Measurements from ENCODE around the gene CPED1.
A peak's percentile ranks its signal among the peaks of the same experiment; 100 is the strongest.

The CPED1 gene

GRCh38 chr7:121103086-121103485 is 114.6 kb downstream of the CPED1 start:
- H3K27me3 ChIP-seq (ENCODE audit: control insufficient read depth in 3 of 3, insufficient read depth in 3 of 3, low read depth in 1 of 3, low read length in 3 of 3), result no peaks in the 10 kb centered on the region
- no peak overlapping the region for H3K9ac ChIP-seq (ENCODE audit: low read depth, low read length, poor library complexity)
- H3K27ac ChIP-seq (replicated peaks; ENCODE audit: low read length), result no peak overlapping the region
- H2AFZ ChIP-seq (ENCODE audit: low read length), result peak overlapping the region; percentile 21
- no peaks in the 10 kb centered on the region for H3K9me3 ChIP-seq (replicated peaks in 1 of 2; ENCODE audit: control insufficient read depth in 2 of 2, insufficient read depth in 1 of 2, low read depth in 1 of 2, low read length in 2 of 2)
- no peak overlapping the region for H2BK12ac ChIP-seq (ENCODE audit: low read length)
- no peak overlapping the region for H2BK120ac ChIP-seq (ENCODE audit: low read depth, low read length)
- WGBS, 2 donors (ENCODE audit: extremely low coverage in 2 of 2, insufficient read length in 2 of 2, insufficient replicate concordance in 1 of 2), result no CpG with 5 or more reads among the region's 2 CpGs
- no peaks in the 10 kb centered on the region for H3K79me1 ChIP-seq (ENCODE audit: low read depth, low read length)
- no peak overlapping the region for H2BK15ac ChIP-seq (ENCODE audit: low read length)
- H3K14ac ChIP-seq (ENCODE audit: low read length), result no peak overlapping the region
- no peak overlapping the region for H4K8ac ChIP-seq (ENCODE audit: low read depth, low read length)
- peaks cover 0 to 5% of the 10 kb centered on the region in 2 donors for H3K4me1 ChIP-seq (ENCODE audit: control insufficient read depth in 2 of 2, insufficient read depth in 1 of 2, low read depth in 1 of 2, low read length in 2 of 2)
- H3K4me3 ChIP-seq (ENCODE audit: low read length in 2 of 2), result no peak overlapping the region
- H3K18ac ChIP-seq (ENCODE audit: low read length), result no peak overlapping the region
- no peak overlapping the region for H2AK5ac ChIP-seq (ENCODE audit: low read depth, low read length)
- no peak overlapping the region for H2BK5ac ChIP-seq (ENCODE audit: low read length)
- no peak overlapping the region for H3K4me2 ChIP-seq (ENCODE audit: insufficient read depth, low read length, poor library complexity, severe bottlenecking)
- no peak for DNase-seq (ENCODE audit: low spot score)
- no peak overlapping the region for H4K91ac ChIP-seq (ENCODE audit: low read depth, low read length, poor library complexity)
- H3K23ac ChIP-seq (ENCODE audit: low read depth, low read length, poor library complexity), result no peak overlapping the region
- H3K4ac ChIP-seq (ENCODE audit: low read length), result no peak overlapping the region
- no peaks in the 10 kb centered on the region for H3K36me3 ChIP-seq (replicated peaks in 1 of 2; ENCODE audit: control insufficient read depth in 2 of 2, insufficient read depth in 2 of 2, low read length in 2 of 2)

- H2BK5ac ChIP-seq (ENCODE audit: low read length), result no peak overlapping the region
- H3K4me3 ChIP-seq (ENCODE audit: low read length in 2 of 2), result no peak overlapping the region
- peaks cover under 1 to 5% of the 10 kb centered on the region in 2 donors for H3K4me1 ChIP-seq (ENCODE audit: control insufficient read depth in 2 of 2, insufficient read depth in 1 of 2, low read depth in 1 of 2, low read length in 2 of 2)
- no peak overlapping the region for H2BK120ac ChIP-seq (ENCODE audit: low read depth, low read length)
- no peaks in the 10 kb centered on the region for H3K36me3 ChIP-seq (replicated peaks in 1 of 2; ENCODE audit: control insufficient read depth in 2 of 2, insufficient read depth in 2 of 2, low read length in 2 of 2)
- no peak overlapping the region for H3K9ac ChIP-seq (ENCODE audit: low read depth, low read length, poor library complexity)
- DNase-seq (ENCODE audit: low spot score), result no peak
- no CpG with 5 or more reads among the region's 2 CpGs for WGBS, 2 donors (ENCODE audit: extremely low coverage in 2 of 2, insufficient read length in 2 of 2, insufficient replicate concordance in 1 of 2)
- no peak overlapping the region for H2AFZ ChIP-seq (ENCODE audit: low read length)
- H2AK5ac ChIP-seq (ENCODE audit: low read depth, low read length), result no peak overlapping the region
- H3K18ac ChIP-seq (ENCODE audit: low read length), result no peak overlapping the region
- H3K4me2 ChIP-seq (ENCODE audit: insufficient read depth, low read length, poor library complexity, severe bottlenecking), result no peak overlapping the region
- H2BK12ac ChIP-seq (ENCODE audit: low read length), result no peak overlapping the region
- H4K91ac ChIP-seq (ENCODE audit: low read depth, low read length, poor library complexity), result no peak overlapping the region
- H3K23ac ChIP-seq (ENCODE audit: low read depth, low read length, poor library complexity), result no peak overlapping the region
- H2BK15ac ChIP-seq (ENCODE audit: low read length), result no peak overlapping the region
- H4K8ac ChIP-seq (ENCODE audit: low read depth, low read length), result no peak overlapping the region
- H3K27me3 ChIP-seq (ENCODE audit: control insufficient read depth in 3 of 3, insufficient read depth in 3 of 3, low read depth in 1 of 3, low read length in 3 of 3), result no peaks in the 10 kb centered on the region
- no peak overlapping the region for H3K4ac ChIP-seq (ENCODE audit: low read length)
- H3K9me3 ChIP-seq (replicated peaks in 1 of 2; ENCODE audit: control insufficient read depth in 2 of 2, insufficient read depth in 1 of 2, low read depth in 1 of 2, low read length in 2 of 2), result no peaks in the 10 kb centered on the region
- no peak overlapping the region for H3K14ac ChIP-seq (ENCODE audit: low read length)
- no peak overlapping the region for H3K27ac ChIP-seq (replicated peaks; ENCODE audit: low read length)
- no peaks in the 10 kb centered on the region for H3K79me1 ChIP-seq (ENCODE audit: low read depth, low read length)
These were observed 115.1 kb downstream of the CPED1 start for GRCh38 chr7:121103579-121103978.

- no peak overlapping the region for H3K4ac ChIP-seq (ENCODE audit: low read length)
- H2BK12ac ChIP-seq (ENCODE audit: low read length), result no peak overlapping the region
- peaks cover 4 to 5% of the 10 kb centered on the region in 2 donors for H3K4me1 ChIP-seq (ENCODE audit: control insufficient read depth in 2 of 2, insufficient read depth in 1 of 2, low read depth in 1 of 2, low read length in 2 of 2)
- no peak overlapping the region for H2BK15ac ChIP-seq (ENCODE audit: low read length)
- no peaks in the 10 kb centered on the region for H3K36me3 ChIP-seq (replicated peaks in 1 of 2; ENCODE audit: control insufficient read depth in 2 of 2, insufficient read depth in 2 of 2, low read length in 2 of 2)
- no peak overlapping the region for H4K91ac ChIP-seq (ENCODE audit: low read depth, low read length, poor library complexity)
- no peak overlapping the region for H3K14ac ChIP-seq (ENCODE audit: low read length)
- no peak overlapping the region for H3K23ac ChIP-seq (ENCODE audit: low read depth, low read length, poor library complexity)
- no peak overlapping the region for H4K8ac ChIP-seq (ENCODE audit: low read depth, low read length)
- H3K27ac ChIP-seq (replicated peaks; ENCODE audit: low read length), result no peak overlapping the region
- H3K79me1 ChIP-seq (ENCODE audit: low read depth, low read length), result no peaks in the 10 kb centered on the region
- H3K4me3 ChIP-seq (ENCODE audit: low read length in 2 of 2), result no peak overlapping the region
- H3K18ac ChIP-seq (ENCODE audit: low read length), result no peak overlapping the region
- DNase-seq (ENCODE audit: low spot score), result no peak
- no peak overlapping the region for H2BK5ac ChIP-seq (ENCODE audit: low read length)
- no peak overlapping the region for H3K9ac ChIP-seq (ENCODE audit: low read depth, low read length, poor library complexity)
- H2BK120ac ChIP-seq (ENCODE audit: low read depth, low read length), result no peak overlapping the region
- peak overlapping the region; percentile 16 for H2AFZ ChIP-seq (ENCODE audit: low read length)
- H3K4me2 ChIP-seq (ENCODE audit: insufficient read depth, low read length, poor library complexity, severe bottlenecking), result no peak overlapping the region
- H3K27me3 ChIP-seq (ENCODE audit: control insufficient read depth in 3 of 3, insufficient read depth in 3 of 3, low read depth in 1 of 3, low read length in 3 of 3), result no peaks in the 10 kb centered on the region
- no peaks in the 10 kb centered on the region for H3K9me3 ChIP-seq (replicated peaks in 1 of 2; ENCODE audit: control insufficient read depth in 2 of 2, insufficient read depth in 1 of 2, low read depth in 1 of 2, low read length in 2 of 2)
- no peak overlapping the region for H2AK5ac ChIP-seq (ENCODE audit: low read depth, low read length)
- no CpG with 5 or more reads among the region's 5 CpGs for WGBS, 2 donors (ENCODE audit: extremely low coverage in 2 of 2, insufficient read length in 2 of 2, insufficient replicate concordance in 1 of 2)
These were observed 116.8 kb downstream of the CPED1 start for GRCh38 chr7:121105262-121105661.

DNA sequence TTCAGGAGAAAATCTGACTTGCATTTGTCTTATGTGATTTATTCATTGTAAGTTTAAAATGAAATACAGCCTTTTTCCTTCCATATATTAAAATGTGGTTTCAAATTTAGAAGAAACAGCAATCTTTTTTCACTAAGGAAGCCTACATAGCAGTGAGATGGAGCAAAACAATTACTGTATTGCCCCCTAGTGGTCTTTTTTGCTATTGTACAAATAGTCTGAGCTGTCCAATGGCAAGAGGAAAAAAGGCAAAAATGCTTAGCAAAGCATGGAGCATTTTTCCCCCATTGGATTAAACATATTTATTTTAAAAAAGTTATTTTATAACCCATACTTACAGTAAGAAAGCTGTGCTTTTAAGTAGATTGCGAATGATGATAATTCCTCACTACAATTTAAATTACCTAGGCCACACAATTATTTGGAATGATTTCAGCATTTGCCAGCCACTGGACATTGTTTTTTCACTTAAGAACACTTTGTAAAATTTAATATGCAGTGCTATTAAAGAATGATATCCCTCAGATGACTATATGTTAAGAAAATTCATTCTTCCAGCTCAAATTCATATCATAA is 119.5 kb downstream of the CPED1 start:
- Histone ChIP-seq H2BK15ac (ENCODE audit: low read length) (no peak overlapping the region), H2AK5ac (ENCODE audit: low read depth, low read length) (no peak overlapping the region), H3K9me3 (replicated peaks in 1 of 2; ENCODE audit: control insufficient read depth in 2 of 2, insufficient read depth in 1 of 2, low read depth in 1 of 2, low read length in 2 of 2) (no peaks in the 10 kb centered on the region), H3K79me1 (ENCODE audit: low read depth, low read length) (no peaks in the 10 kb centered on the region), H4K91ac (ENCODE audit: low read depth, low read length, poor library complexity) (no peak overlapping the region), H3K4me1 (ENCODE audit: control insufficient read depth in 2 of 2, insufficient read depth in 1 of 2, low read depth in 1 of 2, low read length in 2 of 2) (peaks cover 0 to 4% of the 10 kb centered on the region in 2 donors), H3K9ac (ENCODE audit: low read depth, low read length, poor library complexity) (no peak overlapping the region), H3K14ac (ENCODE audit: low read length) (no peak overlapping the region), H3K27ac (replicated peaks; ENCODE audit: low read length) (no peak overlapping the region), H2BK5ac (ENCODE audit: low read length) (no peak overlapping the region), H3K36me3 (replicated peaks in 1 of 2; ENCODE audit: control insufficient read depth in 2 of 2, insufficient read depth in 2 of 2, low read length in 2 of 2) (no peaks in the 10 kb centered on the region), H4K8ac (ENCODE audit: low read depth, low read length) (no peak overlapping the region), H2BK12ac (ENCODE audit: low read length) (no peak overlapping the region), H3K4me2 (ENCODE audit: insufficient read depth, low read length, poor library complexity, severe bottlenecking) (no peak overlapping the region), H3K18ac (ENCODE audit: low read length) (no peak overlapping the region), H2AFZ (ENCODE audit: low read length) (no peak overlapping the region), H3K4ac (ENCODE audit: low read length) (no peak overlapping the region), H3K27me3 (ENCODE audit: control insufficient read depth in 3 of 3, insufficient read depth in 3 of 3, low read depth in 1 of 3, low read length in 3 of 3) (no peaks in the 10 kb centered on the region), H2BK120ac (ENCODE audit: low read depth, low read length) (no peak overlapping the region), H3K4me3 (ENCODE audit: low read length in 2 of 2) (no peak overlapping the region), H3K23ac (ENCODE audit: low read depth, low read length, poor library complexity) (no peak overlapping the region)
- WGBS, 2 donors (ENCODE audit: extremely low coverage in 2 of 2, insufficient read length in 2 of 2, insufficient replicate concordance in 1 of 2), result no CpG with 5 or more reads among the region's 1 CpG
- peak; percentile 57 for DNase-seq (ENCODE audit: low spot score)
